ENCODE results near the gene GIT2.
A peak's percentile ranks its signal among the peaks of the same experiment; 100 is the strongest.
"Not testable (repeated sequence)": the region's sequence is repeated elsewhere in the genome, so short reads cannot be mapped to it uniquely, and the experiment has no call there.

GIT2 gene

GRCh38 chr12:110028323-110028722 lies 32.2 kb upstream of the GIT2 start:
- no peak overlapping the region for H3K27ac ChIP-seq
- peaks cover 10% of the 10 kb centered on the region; the same call in 1 of the 2 replicates for H3K36me3 ChIP-seq (ENCODE audit: insufficient read depth, low read length)
- H3K9me3 ChIP-seq (ENCODE audit: low read depth, low read length) = no peaks in the 10 kb centered on the region
- DNase-seq (ENCODE audit: low read depth, low spot score) = no peak
- H3K9ac ChIP-seq (ENCODE audit: insufficient read length) = no peak overlapping the region
- H3K4me3 ChIP-seq = no peak overlapping the region
- TF ChIP-seq EZH2 (IDR thresholded peaks at IDR 0.05) (no peak), FOXP2 (optimal IDR thresholded peaks at IDR 0.05; ENCODE audit: control extremely low read depth, extremely low read length, insufficient read depth) (no peak), POLR2AphosphoS5 (IDR thresholded peaks at IDR 0.05; ENCODE audit: borderline replicate concordance, low read depth, low read length) (no peak)

DNA sequence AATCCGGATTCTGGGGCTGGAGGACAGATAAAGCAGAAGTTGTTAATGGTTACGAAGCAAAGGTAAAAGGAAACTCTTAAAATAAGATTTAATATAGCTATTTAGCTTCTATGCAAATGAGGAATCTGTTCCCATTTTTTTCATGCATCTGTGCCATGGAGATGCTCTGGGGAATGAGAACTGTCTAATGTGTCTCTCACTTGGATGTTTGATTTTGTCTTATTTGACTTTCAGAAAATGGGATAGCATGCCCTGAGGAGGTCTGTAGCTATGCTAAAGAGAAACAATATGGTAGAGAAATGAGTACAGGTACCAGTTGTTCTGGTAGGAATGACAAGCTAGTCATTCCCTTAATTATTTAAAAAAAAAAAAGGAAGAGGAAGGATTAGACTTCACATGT lies 27.9 kb upstream of the GIT2 start:
- no peak for DNase-seq (ENCODE audit: low read depth, low spot score)
- Histone ChIP-seq H3K36me3 (ENCODE audit: insufficient read depth, low read length) (peaks cover 21% of the 10 kb centered on the region), H3K9me3 (ENCODE audit: low read depth, low read length) (no peaks in the 10 kb centered on the region), H3K4me3 (no peak overlapping the region), H3K9ac (ENCODE audit: insufficient read length) (no peak overlapping the region), H3K27ac (peak overlapping the region; percentile 10; the same call in 1 of the 2 replicates)
- TF ChIP-seq FOXP2 (optimal IDR thresholded peaks at IDR 0.05; ENCODE audit: control extremely low read depth, extremely low read length, insufficient read depth) (no peak), POLR2AphosphoS5 (IDR thresholded peaks at IDR 0.05; ENCODE audit: borderline replicate concordance, low read depth, low read length) (no peak)

- no peak overlapping the region for H3K4me3 ChIP-seq
- H3K36me3 ChIP-seq (ENCODE audit: insufficient read depth, low read length) = peaks cover 23% of the 10 kb centered on the region
- DNase-seq (ENCODE audit: low read depth, low spot score) = no peak
- H3K9me3 ChIP-seq (ENCODE audit: low read depth, low read length) = no peaks in the 10 kb centered on the region
- no peak overlapping the region for H3K9ac ChIP-seq (ENCODE audit: insufficient read length)
- TF ChIP-seq POLR2AphosphoS5 (IDR thresholded peaks at IDR 0.05; ENCODE audit: borderline replicate concordance, low read depth, low read length) = no peak
- H3K27ac ChIP-seq = no peak overlapping the region
Measured at GRCh38 chr12:110023059-110023980, 27.2 kb upstream of the GIT2 start.

DNA sequence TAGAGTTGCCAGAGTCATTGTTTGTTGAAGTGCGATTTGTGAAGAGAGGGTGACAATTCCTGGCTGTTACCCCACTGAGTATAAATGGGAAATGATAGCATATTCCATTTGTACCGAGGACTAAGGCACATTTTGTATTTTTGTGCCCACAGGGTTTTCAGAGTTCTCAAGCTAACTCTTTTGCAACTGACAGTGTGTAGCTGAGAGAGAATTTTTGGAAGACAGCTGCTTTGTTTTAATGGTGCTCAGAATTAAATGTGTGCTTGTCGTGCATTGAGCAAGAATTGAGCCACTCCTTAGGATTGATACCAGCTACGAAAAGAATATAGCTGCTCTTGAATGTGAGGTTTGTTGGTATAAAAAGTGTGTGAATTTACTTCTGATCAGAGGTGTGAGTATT lies 24.8 kb upstream of the GIT2 start:
- no peak for DNase-seq (ENCODE audit: low read depth, low spot score)
- no peak overlapping the region for H3K9ac ChIP-seq (ENCODE audit: insufficient read length)
- TF ChIP-seq FOXP2 (optimal IDR thresholded peaks at IDR 0.05; ENCODE audit: control extremely low read depth, extremely low read length, insufficient read depth) = no peak
- TF ChIP-seq POLR2AphosphoS5 (IDR thresholded peaks at IDR 0.05; ENCODE audit: borderline replicate concordance, low read depth, low read length) = no peak
- TF ChIP-seq EZH2 (IDR thresholded peaks at IDR 0.05) = no peak
- H3K4me3 ChIP-seq = no peak overlapping the region
- no peak overlapping the region for H3K27ac ChIP-seq
- peaks cover 16% of the 10 kb centered on the region for H3K36me3 ChIP-seq (ENCODE audit: insufficient read depth, low read length)
- no peaks in the 10 kb centered on the region for H3K9me3 ChIP-seq (ENCODE audit: low read depth, low read length)

- Histone ChIP-seq H3K36me3 (ENCODE audit: insufficient read depth, low read length) (peaks cover 13% of the 10 kb centered on the region), H3K4me3 (no peak overlapping the region), H3K9ac (ENCODE audit: insufficient read length) (no peak overlapping the region), H3K9me3 (ENCODE audit: low read depth, low read length) (no peaks in the 10 kb centered on the region), H3K27ac (no peak overlapping the region)
- no peak for DNase-seq (ENCODE audit: low read depth, low spot score)
- no peak for TF ChIP-seq EZH2 (IDR thresholded peaks at IDR 0.05)
- TF ChIP-seq POLR2AphosphoS5 (IDR thresholded peaks at IDR 0.05; ENCODE audit: borderline replicate concordance, low read depth, low read length) = no peak
- no peak for TF ChIP-seq FOXP2 (optimal IDR thresholded peaks at IDR 0.05; ENCODE audit: control extremely low read depth, extremely low read length, insufficient read depth)
Measured at GRCh38 chr12:110015132-110015531, 19.0 kb upstream of the GIT2 start.

DNA sequence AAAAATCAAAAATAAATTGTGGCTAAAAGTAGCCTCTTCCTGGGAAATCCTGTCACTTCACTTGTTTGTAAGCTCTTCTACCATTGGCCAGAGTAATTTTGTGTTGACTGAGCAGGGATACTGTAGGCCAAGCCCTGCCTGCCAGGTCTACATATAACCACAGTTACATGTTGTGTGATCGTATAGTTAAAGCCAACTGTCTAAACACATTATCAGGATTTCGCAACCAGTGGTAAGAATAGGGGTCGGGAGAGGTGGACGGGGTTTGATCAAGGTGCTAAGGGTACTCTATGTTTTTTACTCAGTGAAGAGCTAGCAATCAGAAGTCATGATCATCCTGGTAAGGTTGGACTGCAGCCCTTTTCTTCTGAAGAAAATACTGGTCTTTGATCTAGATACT lies 16.5 kb upstream of the GIT2 start:
- Histone ChIP-seq H3K36me3 (ENCODE audit: insufficient read depth, low read length) (no peaks in the 10 kb centered on the region; the same call in 1 of the 2 replicates), H3K9ac (ENCODE audit: insufficient read length) (no peak overlapping the region), H3K4me3 (no peak overlapping the region), H3K27ac (no peak overlapping the region), H3K9me3 (ENCODE audit: low read depth, low read length) (no peaks in the 10 kb centered on the region)
- TF ChIP-seq POLR2AphosphoS5 (IDR thresholded peaks at IDR 0.05; ENCODE audit: borderline replicate concordance, low read depth, low read length) (no peak), EZH2 (IDR thresholded peaks at IDR 0.05) (no peak), FOXP2 (optimal IDR thresholded peaks at IDR 0.05; ENCODE audit: control extremely low read depth, extremely low read length, insufficient read depth) (no peak)
- DNase-seq (ENCODE audit: low read depth, low spot score) = no peak

GRCh38 chr12:110012137-110012536 lies 16.0 kb upstream of the GIT2 start:
- DNase-seq (ENCODE audit: low read depth, low spot score) = no peak
- Histone ChIP-seq H3K4me3 (no peak overlapping the region), H3K9ac (ENCODE audit: insufficient read length) (no peak overlapping the region), H3K36me3 (ENCODE audit: insufficient read depth, low read length) (no peaks in the 10 kb centered on the region), H3K9me3 (ENCODE audit: low read depth, low read length) (no peaks in the 10 kb centered on the region), H3K27ac (no peak overlapping the region)
- TF ChIP-seq EZH2 (IDR thresholded peaks at IDR 0.05) (no peak), POLR2AphosphoS5 (IDR thresholded peaks at IDR 0.05; ENCODE audit: borderline replicate concordance, low read depth, low read length) (no peak), FOXP2 (optimal IDR thresholded peaks at IDR 0.05; ENCODE audit: control extremely low read depth, extremely low read length, insufficient read depth) (no peak)

DNA sequence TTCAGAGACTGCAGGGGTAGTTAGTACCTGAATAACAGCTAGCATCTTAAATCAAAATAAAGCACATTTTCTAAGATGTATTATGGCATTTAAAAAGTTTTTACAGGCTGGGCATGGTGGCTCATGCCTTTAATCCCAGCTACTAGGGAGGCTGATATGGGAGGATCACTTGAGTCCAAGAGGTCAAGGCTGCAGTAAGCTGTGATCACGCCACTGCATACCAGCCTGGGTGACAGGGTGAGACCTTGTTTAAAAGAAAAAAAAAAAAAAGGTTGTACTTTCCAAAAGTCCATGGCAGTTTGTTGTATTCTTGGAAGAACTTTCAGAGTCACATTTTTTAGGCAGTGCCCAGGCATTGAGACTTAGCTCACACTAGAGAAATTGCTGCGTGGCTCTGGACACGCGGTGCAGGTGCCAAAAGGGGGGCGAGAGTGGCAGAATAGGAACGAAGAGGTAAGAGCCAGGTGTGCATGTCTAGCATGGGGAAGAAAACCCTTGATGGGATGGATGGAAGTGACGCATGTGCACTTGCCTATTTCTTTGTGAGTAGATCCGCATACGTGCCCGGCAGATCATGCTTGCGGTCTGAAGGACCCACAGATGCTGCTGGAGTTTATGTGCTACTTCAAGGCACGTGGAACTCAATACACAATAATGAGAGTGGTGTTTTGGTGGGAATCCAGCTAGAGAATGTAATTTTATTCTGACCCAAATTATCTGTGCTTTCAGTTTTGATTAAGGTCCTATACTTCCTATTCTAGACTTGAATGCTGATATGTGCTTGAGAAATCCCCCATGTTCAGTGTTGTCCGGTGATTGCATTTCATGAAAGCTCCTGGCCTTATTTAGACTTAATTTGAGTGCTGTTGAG lies 14.9 kb upstream of the GIT2 start:
- H3K9me3 ChIP-seq (ENCODE audit: low read depth, low read length) = no peaks in the 10 kb centered on the region
- H3K36me3 ChIP-seq (ENCODE audit: insufficient read depth, low read length) = no peaks in the 10 kb centered on the region
- no peak overlapping the region for H3K27ac ChIP-seq
- H3K9ac ChIP-seq (ENCODE audit: insufficient read length) = no peak overlapping the region
- no peak for DNase-seq (ENCODE audit: low read depth, low spot score)
- no peak overlapping the region for H3K4me3 ChIP-seq
- TF ChIP-seq EZH2 (IDR thresholded peaks at IDR 0.05) (no peak), POLR2AphosphoS5 (IDR thresholded peaks at IDR 0.05; ENCODE audit: borderline replicate concordance, low read depth, low read length) (no peak), FOXP2 (optimal IDR thresholded peaks at IDR 0.05; ENCODE audit: control extremely low read depth, extremely low read length, insufficient read depth) (no peak)

- not testable (repeated sequence) for H3K36me3 ChIP-seq (ENCODE audit: insufficient read depth, low read length); H3K9ac ChIP-seq (ENCODE audit: insufficient read length); H3K4me3 ChIP-seq; H3K27ac ChIP-seq; DNase-seq (ENCODE audit: low read depth, low spot score); H3K9me3 ChIP-seq (ENCODE audit: low read depth, low read length)
Measured at GRCh38 chr12:110008681-110009398, 12.7 kb upstream of the GIT2 start.
